ENCODE measurements around the gene CCRL2. TPM values are rescaled to one million over a fixed set of nuclear protein-coding genes. Genes with fewer than 3 reads are reported as not detected.

Gene CCRL2, protein sequence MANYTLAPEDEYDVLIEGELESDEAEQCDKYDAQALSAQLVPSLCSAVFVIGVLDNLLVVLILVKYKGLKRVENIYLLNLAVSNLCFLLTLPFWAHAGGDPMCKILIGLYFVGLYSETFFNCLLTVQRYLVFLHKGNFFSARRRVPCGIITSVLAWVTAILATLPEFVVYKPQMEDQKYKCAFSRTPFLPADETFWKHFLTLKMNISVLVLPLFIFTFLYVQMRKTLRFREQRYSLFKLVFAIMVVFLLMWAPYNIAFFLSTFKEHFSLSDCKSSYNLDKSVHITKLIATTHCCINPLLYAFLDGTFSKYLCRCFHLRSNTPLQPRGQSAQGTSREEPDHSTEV
- 1 to 10 TPM in 2 of 6 donors, under 1 TPM in 4; 0.24 to 2.2 (median 0.91) TPM for total RNA-seq
- polyA plus RNA-seq: under 1 TPM; 0.75 to 0.80 TPM

DNA sequence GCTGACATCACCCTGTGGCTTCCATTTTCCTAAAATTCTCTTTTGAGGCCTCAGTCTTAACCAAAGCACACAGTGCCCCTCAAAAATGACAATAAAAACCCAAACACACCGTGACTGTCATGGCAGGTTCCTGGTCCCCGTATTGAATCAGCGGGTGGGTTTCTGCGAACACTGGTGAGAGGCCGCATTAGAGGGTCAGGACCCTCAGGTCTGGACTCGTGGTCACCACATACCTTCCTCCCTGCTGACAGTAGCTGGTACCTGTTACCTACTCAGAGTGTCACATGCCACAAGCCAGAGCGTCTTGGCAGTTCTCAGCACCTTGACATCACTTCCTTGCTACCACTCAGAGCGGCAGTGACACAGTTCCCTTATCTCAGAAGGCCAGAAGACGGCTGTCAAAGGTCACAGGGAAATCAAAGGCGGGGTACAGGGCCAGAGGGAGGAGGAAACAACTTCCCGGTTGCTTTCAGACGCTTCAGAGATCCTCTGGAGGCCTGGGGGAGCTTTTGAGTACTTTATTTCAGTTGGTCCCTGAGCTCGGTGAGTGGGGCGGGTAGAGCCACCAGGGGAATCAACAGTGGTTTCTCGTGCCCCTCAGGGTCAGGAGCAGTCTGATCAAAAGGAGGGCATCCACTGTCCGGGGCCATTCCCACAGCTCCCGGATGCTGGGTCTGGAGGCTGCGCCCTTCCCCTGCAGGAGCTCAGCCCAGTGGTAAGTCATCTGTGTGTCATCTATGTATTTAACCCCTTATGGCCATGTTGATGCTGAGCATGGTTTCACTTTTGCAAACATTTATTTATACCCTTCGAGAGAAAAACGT lies at the start of gene CCRL2, which contains the start of gene CCR5AS:
TSS of gene CCRL2 (plus strand) at position 472 of the 824 bp plus-strand sequence. CDS start 821 bp downstream, outside the sequence.
TSS of gene CCR5AS (minus strand) at position 279 of the 824 bp plus-strand sequence.
- Histone ChIP-seq H3K4me1 (peaks cover 0 to 21% (median 4%) of the 10 kb centered on the region in 3 donors), H3K27ac (peak within 1 kb of the TSS in 2 of 4 donors; percentile 67 to 73), H3K4me3 (peak within 1 kb of the TSS in 1 of 4 donors; percentile 24), H3K27me3 (no peaks in the 10 kb centered on the region), H3K36me3 (no peaks in the 10 kb centered on the region), H3K9me3 (no peaks in the 10 kb centered on the region)
- intact Hi-C loops (cut with DNase I): no loop called here
- TF ChIP-seq, protein P1, sequence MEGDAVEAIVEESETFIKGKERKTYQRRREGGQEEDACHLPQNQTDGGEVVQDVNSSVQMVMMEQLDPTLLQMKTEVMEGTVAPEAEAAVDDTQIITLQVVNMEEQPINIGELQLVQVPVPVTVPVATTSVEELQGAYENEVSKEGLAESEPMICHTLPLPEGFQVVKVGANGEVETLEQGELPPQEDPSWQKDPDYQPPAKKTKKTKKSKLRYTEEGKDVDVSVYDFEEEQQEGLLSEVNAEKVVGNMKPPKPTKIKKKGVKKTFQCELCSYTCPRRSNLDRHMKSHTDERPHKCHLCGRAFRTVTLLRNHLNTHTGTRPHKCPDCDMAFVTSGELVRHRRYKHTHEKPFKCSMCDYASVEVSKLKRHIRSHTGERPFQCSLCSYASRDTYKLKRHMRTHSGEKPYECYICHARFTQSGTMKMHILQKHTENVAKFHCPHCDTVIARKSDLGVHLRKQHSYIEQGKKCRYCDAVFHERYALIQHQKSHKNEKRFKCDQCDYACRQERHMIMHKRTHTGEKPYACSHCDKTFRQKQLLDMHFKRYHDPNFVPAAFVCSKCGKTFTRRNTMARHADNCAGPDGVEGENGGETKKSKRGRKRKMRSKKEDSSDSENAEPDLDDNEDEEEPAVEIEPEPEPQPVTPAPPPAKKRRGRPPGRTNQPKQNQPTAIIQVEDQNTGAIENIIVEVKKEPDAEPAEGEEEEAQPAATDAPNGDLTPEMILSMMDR (IDR thresholded peaks at IDR 0.05): no peak
- FAIRE-seq: no peak
- ATAC-seq: peak; percentile 83 to 88 (median 84)
- 53 to 54% methylated on average over 20 of the region's 20 CpGs for WGBS, 2 donors
- DNase-seq: peak in 4 of 6 donors; percentile 55 to 66 (median 60)

DNA sequence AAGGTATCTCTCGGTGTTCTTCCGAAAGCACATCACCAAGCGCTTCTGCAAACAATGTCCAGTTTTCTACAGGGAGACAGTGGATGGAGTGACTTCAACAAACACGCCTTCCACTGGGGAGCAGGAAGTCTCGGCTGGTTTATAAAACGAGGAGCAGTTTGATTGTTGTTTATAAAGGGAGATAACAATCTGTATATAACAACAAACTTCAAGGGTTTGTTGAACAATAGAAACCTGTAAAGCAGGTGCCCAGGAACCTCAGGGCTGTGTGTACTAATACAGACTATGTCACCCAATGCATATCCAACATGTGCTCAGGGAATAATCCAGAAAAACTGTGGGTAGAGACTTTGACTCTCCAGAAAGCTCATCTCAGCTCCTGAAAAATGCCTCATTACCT lies 48.6 kb upstream of the CCRL2 start:
- 70 to 81% methylated on average over 6 of the region's 6 CpGs for WGBS, 2 donors
- ATAC-seq (no peak), FAIRE-seq (no peak), DNase-seq (no peak)
- no peaks in the 10 kb centered on the region for H3K9me3 ChIP-seq
- H3K4me3 ChIP-seq: no peak overlapping the region
- H3K4me1 ChIP-seq: no peaks in the 10 kb centered on the region
- TF ChIP-seq, protein P1 (IDR thresholded peaks at IDR 0.05): no peak
- intact Hi-C loops (cut with DNase I): no loop called here
- no peak overlapping the region for H3K27ac ChIP-seq
- no peaks in the 10 kb centered on the region for H3K27me3 ChIP-seq
- no peaks in the 10 kb centered on the region for H3K36me3 ChIP-seq

DNA sequence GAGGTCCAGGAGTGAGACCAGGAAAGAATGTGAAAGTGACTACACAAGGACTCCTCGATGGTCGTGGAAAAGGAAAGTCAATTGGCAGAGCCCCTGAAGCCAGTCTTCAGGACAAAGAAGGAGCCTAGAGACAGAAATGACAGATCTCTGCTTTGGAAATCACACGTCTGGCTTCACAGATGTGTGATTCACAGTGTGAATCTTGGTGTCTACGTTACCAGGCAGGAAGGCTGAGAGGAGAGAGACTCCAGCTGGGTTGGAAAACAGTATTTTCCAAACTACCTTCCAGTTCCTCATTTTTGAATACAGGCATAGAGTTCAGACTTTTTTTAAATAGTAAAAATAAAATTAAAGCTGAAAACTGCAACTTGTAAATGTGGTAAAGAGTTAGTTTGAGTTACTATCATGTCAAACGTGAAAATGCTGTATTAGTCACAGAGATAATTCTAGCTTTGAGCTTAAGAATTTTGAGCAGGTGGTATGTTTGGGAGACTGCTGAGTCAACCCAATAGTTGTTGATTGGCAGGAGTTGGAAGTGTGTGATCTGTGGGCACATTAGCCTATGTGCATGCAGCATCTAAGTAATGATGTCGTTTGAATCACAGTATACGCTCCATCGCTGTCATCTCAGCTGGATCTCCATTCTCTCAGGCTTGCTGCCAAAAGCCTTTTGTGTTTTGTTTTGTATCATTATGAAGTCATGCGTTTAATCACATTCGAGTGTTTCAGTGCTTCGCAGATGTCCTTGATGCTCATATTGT lies 47.1 kb upstream of the CCRL2 start:
- intact Hi-C loops (cut with DNase I): no loop called here
- DNase-seq: no peak
- TF ChIP-seq, protein P1 (IDR thresholded peaks at IDR 0.05): no peak
- no peak for FAIRE-seq
- Histone ChIP-seq H3K4me1 (no peaks in the 10 kb centered on the region), H3K36me3 (no peaks in the 10 kb centered on the region), H3K27ac (no peak overlapping the region), H3K27me3 (no peaks in the 10 kb centered on the region), H3K4me3 (no peak overlapping the region), H3K9me3 (no peaks in the 10 kb centered on the region)
- ATAC-seq: peak in 1 of 4 donors; percentile 29
- 55 to 64% methylated on average over 11 of the region's 11 CpGs for WGBS, 2 donors

DNA sequence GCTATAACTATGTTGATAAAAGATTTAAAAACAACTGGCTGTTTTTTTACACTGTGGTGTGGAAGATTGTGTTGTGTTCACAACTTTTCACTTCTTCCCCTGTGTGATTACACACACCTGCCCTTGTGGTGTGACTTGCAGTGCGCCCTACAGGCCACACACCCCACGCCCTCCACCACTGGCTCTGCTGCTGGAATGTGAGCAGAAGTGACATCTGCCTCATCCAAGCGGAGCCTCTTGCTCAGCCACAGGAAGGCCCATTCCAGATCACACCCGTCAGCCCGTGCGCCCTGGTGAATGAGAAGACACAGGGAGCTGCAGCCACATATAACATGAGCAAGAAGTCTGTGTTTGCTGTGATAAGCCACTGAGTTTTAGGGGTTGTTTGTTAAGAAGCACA lies 46.2 kb upstream of the CCRL2 start:
- TF ChIP-seq, protein P1 (IDR thresholded peaks at IDR 0.05): no peak
- H3K27ac ChIP-seq: no peak overlapping the region
- FAIRE-seq (no peak), ATAC-seq (no peak), DNase-seq (no peak)
- H3K4me3 ChIP-seq: no peak overlapping the region
- no peaks in the 10 kb centered on the region for H3K4me1 ChIP-seq
- 81 to 84% methylated on average over 6 of the region's 6 CpGs for WGBS, 2 donors
- no peaks in the 10 kb centered on the region for H3K27me3 ChIP-seq
- no peaks in the 10 kb centered on the region for H3K9me3 ChIP-seq
- no peaks in the 10 kb centered on the region for H3K36me3 ChIP-seq
- intact Hi-C loops (cut with DNase I): no loop called here
